Mucosa of stomach (tissue), 1 donor: ENCODE results near the gene PTTG1IP.

Source experiments
- H3K27me3 ChIP-seq: one replicate; pipeline ENCODE4 v1.7.0; 2013; ENCODE audit warnings: mild to moderate bottlenecking, low read length; ENCODE audit not compliant: control insufficient read depth, insufficient read depth
- H3K36me3 ChIP-seq: one replicate; pipeline ENCODE4 v1.7.0; 2013; ENCODE audit warnings: low read length; ENCODE audit not compliant: control insufficient read depth, insufficient read depth
- H3K4me1 ChIP-seq: one replicate; pipeline ENCODE4 v1.7.0; 2013; ENCODE audit warnings: mild to moderate bottlenecking, low read length; ENCODE audit not compliant: control insufficient read depth, insufficient read depth
- H3K4me3 ChIP-seq: one replicate; pipeline ENCODE4 v1.7.0; 2013; ENCODE audit warnings: low read length
- H3K9ac ChIP-seq: one replicate; pipeline ENCODE4 v1.7.0; 2013; ENCODE audit warnings: mild to moderate bottlenecking, low read length, moderate library complexity
- H3K9me3 ChIP-seq: one replicate; pipeline ENCODE4 v1.7.0; 2013; ENCODE audit warnings: mild to moderate bottlenecking, low read length, moderate library complexity; ENCODE audit not compliant: control insufficient read depth
- donor health status: Pancreatic carcinoma.

The PTTG1IP gene

DNA sequence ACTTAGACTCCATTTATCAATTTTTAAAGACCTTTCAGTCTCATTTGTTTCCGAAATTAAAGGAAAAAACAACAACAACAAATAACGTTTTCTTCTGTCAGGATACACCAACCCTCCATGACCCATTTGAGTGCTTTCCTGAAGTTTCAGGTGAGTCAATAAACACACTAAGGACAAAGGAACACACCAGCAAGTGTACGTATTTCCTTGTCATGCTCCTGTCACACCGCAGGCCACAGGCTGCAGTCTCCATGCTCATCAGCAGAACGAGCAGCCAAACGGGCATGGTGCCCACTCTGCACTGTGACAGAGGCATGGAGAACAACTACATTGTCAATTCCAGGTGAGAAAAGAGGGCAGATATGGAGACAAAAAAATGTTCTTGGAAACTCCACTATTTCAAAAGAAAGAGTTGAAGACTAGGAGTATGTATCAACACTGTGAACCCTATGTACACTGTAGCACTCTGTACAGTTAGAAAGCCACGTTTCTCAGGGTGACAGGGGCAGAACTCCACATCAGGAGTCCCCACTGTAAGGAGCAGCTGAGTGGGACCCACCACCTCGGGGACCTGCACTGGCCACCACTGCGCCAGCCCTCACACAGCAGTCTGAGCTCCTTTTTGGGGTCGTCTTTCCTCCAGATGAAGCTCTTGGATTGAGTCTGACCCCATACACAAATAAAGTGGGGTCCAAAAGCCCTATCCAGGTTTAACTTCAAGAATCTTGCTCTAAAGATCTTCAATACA, 2.6 kb downstream of the PTTG1IP start:
- peaks cover 66% of the 10 kb centered on the region for H3K4me1 ChIP-seq

GRCh38 chr21:44869781-44870747, 3.4 kb downstream of the PTTG1IP start:
- peaks cover under 1% of the 10 kb centered on the region for H3K36me3 ChIP-seq
- H3K4me3 ChIP-seq, result no peak overlapping the region
- no peaks in the 10 kb centered on the region for H3K27me3 ChIP-seq
- H3K9ac ChIP-seq, result peak overlapping the region; percentile 32
- H3K9me3 ChIP-seq, result no peaks in the 10 kb centered on the region
- H3K4me1 ChIP-seq, result peaks cover 69% of the 10 kb centered on the region

More for the DNA sequence above, 2.6 kb downstream of the PTTG1IP start:
- H3K4me3 ChIP-seq, result peak overlapping the region; percentile 10
- no peak overlapping the region for H3K9ac ChIP-seq
- H3K9me3 ChIP-seq, result no peaks in the 10 kb centered on the region
- no peaks in the 10 kb centered on the region for H3K36me3 ChIP-seq
- H3K27me3 ChIP-seq, result no peaks in the 10 kb centered on the region

- peaks cover 6% of the 10 kb centered on the region for H3K36me3 ChIP-seq
- no peaks in the 10 kb centered on the region for H3K27me3 ChIP-seq
- no peak overlapping the region for H3K9ac ChIP-seq
- peaks cover 68% of the 10 kb centered on the region for H3K4me1 ChIP-seq
- H3K4me3 ChIP-seq, result no peak overlapping the region
- H3K9me3 ChIP-seq, result no peaks in the 10 kb centered on the region
Observed at GRCh38 chr21:44868707-44869106, 4.8 kb downstream of the PTTG1IP start.

GRCh38 chr21:44867999-44868700, 5.3 kb downstream of the PTTG1IP start:
- Histone ChIP-seq H3K36me3 (peaks cover 6% of the 10 kb centered on the region), H3K4me3 (no peak overlapping the region), H3K9ac (no peak overlapping the region)

DNA sequence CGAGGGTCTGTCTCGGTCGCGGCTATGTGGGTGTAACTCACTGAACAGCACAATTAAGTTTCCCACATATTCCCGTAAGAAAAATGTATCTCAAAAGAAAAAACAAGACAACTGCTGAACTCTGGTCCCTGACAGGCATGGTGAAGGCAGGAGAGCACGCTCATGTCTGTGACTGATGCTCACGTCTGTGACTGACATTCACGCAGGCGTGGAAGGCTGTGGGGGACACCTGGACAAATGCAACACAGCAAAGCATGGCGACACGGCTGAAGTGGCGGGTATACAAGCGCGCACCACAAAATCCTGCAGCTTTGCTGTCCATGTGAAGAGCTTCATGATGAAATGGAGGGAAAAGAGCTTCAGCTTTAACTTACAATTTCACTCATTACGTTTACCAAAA, 6.0 kb downstream of the PTTG1IP start:
- Histone ChIP-seq H3K9ac (no peak overlapping the region), H3K9me3 (no peaks in the 10 kb centered on the region), H3K36me3 (peaks cover 6% of the 10 kb centered on the region), H3K27me3 (no peaks in the 10 kb centered on the region), H3K4me1 (peaks cover 68% of the 10 kb centered on the region), H3K4me3 (no peak overlapping the region)

More at GRCh38 chr21:44867999-44868700, 5.3 kb downstream of the PTTG1IP start:
- peaks cover 68% of the 10 kb centered on the region for H3K4me1 ChIP-seq
- no peaks in the 10 kb centered on the region for H3K27me3 ChIP-seq
- no peaks in the 10 kb centered on the region for H3K9me3 ChIP-seq

GRCh38 chr21:44866780-44867179, 6.7 kb downstream of the PTTG1IP start:
- Histone ChIP-seq H3K4me1 (peaks cover 68% of the 10 kb centered on the region), H3K4me3 (no peak overlapping the region)

DNA sequence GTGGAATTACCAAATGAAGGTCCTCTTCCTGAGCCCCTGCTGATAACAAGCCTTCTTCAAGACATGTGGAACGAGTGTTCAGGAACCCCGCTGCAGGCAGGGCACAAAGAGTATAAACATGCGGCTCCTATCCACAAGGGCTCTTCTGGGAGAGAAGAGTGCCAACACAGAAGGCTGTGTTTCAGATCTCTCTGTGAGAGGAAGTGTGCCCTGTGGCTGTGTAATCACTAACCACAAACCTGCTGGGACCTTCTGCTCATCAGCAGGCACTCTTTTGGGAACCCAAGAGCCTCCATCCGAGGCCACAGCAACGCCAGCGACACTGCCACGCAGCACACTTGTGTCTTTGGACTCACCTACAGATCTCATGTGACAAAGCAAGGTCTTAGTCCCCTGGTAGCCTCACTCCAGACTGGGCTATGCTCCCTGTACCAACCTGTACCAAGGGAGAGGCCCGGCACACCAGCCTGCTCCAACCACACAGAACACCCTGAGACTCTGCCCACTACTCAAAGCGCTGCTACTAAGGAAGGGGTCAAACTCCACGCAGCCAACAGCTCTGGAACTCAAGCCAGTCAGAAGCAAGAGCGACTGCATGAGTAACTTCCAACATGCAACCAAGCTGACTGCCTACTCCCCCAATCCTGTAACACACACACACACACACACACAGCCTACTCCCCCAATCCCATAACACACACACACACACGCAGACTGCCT, 7.8 kb downstream of the PTTG1IP start:
- Histone ChIP-seq H3K27me3 (no peaks in the 10 kb centered on the region), H3K36me3 (peaks cover 6% of the 10 kb centered on the region), H3K9me3 (no peaks in the 10 kb centered on the region), H3K4me1 (peaks cover 57% of the 10 kb centered on the region), H3K4me3 (no peak overlapping the region), H3K9ac (peak overlapping the region; percentile 26)

More at GRCh38 chr21:44866780-44867179, 6.7 kb downstream of the PTTG1IP start:
- no peaks in the 10 kb centered on the region for H3K9me3 ChIP-seq
- no peak overlapping the region for H3K9ac ChIP-seq
- H3K27me3 ChIP-seq, result no peaks in the 10 kb centered on the region
- peaks cover 6% of the 10 kb centered on the region for H3K36me3 ChIP-seq

- Histone ChIP-seq H3K27me3 (no peaks in the 10 kb centered on the region), H3K4me1 (peaks cover 32% of the 10 kb centered on the region), H3K36me3 (peaks cover 14% of the 10 kb centered on the region), H3K9me3 (no peaks in the 10 kb centered on the region), H3K9ac (no peak overlapping the region), H3K4me3 (no peak overlapping the region)
Observed at GRCh38 chr21:44862869-44863685, 10.4 kb downstream of the PTTG1IP start.

GRCh38 chr21:44858791-44859190, 14.7 kb downstream of the PTTG1IP start:
- Histone ChIP-seq H3K4me1 (peaks cover 6% of the 10 kb centered on the region), H3K9ac (no peak overlapping the region), H3K27me3 (no peaks in the 10 kb centered on the region), H3K36me3 (peaks cover 19% of the 10 kb centered on the region), H3K9me3 (no peaks in the 10 kb centered on the region), H3K4me3 (no peak overlapping the region)

- H3K36me3 ChIP-seq, result peaks cover 21% of the 10 kb centered on the region
- no peak overlapping the region for H3K4me3 ChIP-seq
- H3K4me1 ChIP-seq, result peaks cover 11% of the 10 kb centered on the region
Observed at GRCh38 chr21:44858291-44858690, 15.2 kb downstream of the PTTG1IP start.

More at GRCh38 chr21:44858291-44858690, 15.2 kb downstream of the PTTG1IP start:
- Histone ChIP-seq H3K9ac (no peak overlapping the region), H3K9me3 (no peaks in the 10 kb centered on the region), H3K27me3 (no peaks in the 10 kb centered on the region)
